Measurements from ENCODE around the gene MUC13. TPM values are rescaled to one million over a fixed set of nuclear protein-coding genes. Genes with fewer than 3 reads are reported as not detected.

The MUC13 gene, protein sequence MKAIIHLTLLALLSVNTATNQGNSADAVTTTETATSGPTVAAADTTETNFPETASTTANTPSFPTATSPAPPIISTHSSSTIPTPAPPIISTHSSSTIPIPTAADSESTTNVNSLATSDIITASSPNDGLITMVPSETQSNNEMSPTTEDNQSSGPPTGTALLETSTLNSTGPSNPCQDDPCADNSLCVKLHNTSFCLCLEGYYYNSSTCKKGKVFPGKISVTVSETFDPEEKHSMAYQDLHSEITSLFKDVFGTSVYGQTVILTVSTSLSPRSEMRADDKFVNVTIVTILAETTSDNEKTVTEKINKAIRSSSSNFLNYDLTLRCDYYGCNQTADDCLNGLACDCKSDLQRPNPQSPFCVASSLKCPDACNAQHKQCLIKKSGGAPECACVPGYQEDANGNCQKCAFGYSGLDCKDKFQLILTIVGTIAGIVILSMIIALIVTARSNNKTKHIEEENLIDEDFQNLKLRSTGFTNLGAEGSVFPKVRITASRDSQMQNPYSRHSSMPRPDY
- not detected in 2 replicates for total RNA-seq (2011; cell fraction: chromatin; rRNA removed; ENCODE audit: low replicate concordance)
- not detected in 2 replicates for total RNA-seq (2011; cell fraction: nucleolus; rRNA removed)
- not detected in 2 replicates for total RNA-seq (2011; cell fraction: nucleoplasm; rRNA removed)
- not detected in 2 replicates for total RNA-seq (2014; rRNA removed)
- not detected in 2 replicates for total RNA-seq (2014; rRNA removed; fragmentation: Illumina TruSeq; extraction: Trizol)
- total RNA-seq (2015; rRNA removed; fragmentation: Illumina TruSeq; extraction: Trizol), result not detected in 2 replicates
- total RNA-seq (2021), result 0.09 TPM in 2 replicates
- polyA plus RNA-seq (2011; rRNA removed), result not detected in 2 replicates
- not detected in 2 replicates for polyA plus RNA-seq (2011; cell fraction: cytosol; rRNA removed)
- not detected in 2 replicates for polyA plus RNA-seq (2011; cell fraction: nucleus; rRNA removed)
- not detected in 2 replicates for polyA plus RNA-seq (2012)
- not detected in 2 replicates for polyA plus RNA-seq (2014; fragmentation: Illumina TruSeq; extraction: Trizol)
- polyA plus RNA-seq (2014; fragmentation: Nextera tagmentation; extraction: Ambion mirVana), result not detected
- polyA plus RNA-seq (2014; rRNA removed), result not detected in 2 replicates
- polyA minus RNA-seq (2011; rRNA and poly(A)+ RNA removed), result not detected in 2 replicates
- polyA minus RNA-seq (2011; cell fraction: cytosol; rRNA and poly(A)+ RNA removed), result not detected in 2 replicates
- polyA minus RNA-seq (2011; cell fraction: nucleus; rRNA and poly(A)+ RNA removed), result not detected in 2 replicates
- not detected for Bru-seq, nascent RNA
- BruChase-seq, experiment 1, labeled RNA remaining after a 2-hour chase, result not detected
- not detected for BruChase-seq, experiment 2, labeled RNA remaining after a 6-hour chase
- long read RNA-seq, experiment 1, result 0 reads
- long read RNA-seq, experiment 2, result 0 reads
- long read RNA-seq, experiment 3, result 0 reads

DNA sequence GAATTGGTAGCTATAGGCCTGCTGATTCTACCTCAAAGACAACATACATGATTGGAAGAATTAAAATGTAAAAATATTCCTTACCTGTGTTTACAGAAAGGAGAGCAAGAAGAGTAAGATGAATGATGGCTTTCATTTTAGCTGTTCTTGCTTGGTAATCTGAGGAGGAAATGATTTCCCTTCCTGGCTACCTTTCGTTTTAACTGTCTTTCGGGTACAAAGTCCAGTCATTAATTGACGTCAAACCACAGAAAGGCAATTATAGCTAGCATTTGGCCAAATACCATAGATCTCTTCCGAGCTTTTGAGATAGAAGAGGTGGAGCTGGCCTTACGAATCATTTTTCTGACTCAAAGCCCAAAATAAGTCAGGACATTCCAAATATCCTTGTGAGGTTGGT, at the start of gene MUC13:
TSS of gene MUC13 (minus strand) at position 175 of the 400 bp plus-strand sequence. CDS start at position 136, 39 bp downstream.
- no peak for ATAC-seq
- no peak for DNase-seq (ENCODE audit: extremely low read depth in 1 of 4, low spot score in 3 of 4)
- Histone ChIP-seq H3K4me2 (ENCODE audit: insufficient read depth, low read length) (no peak within 1 kb of the TSS), H3K79me2 (ENCODE audit: control insufficient read depth, insufficient read depth, low read length) (no peaks in the 10 kb centered on the region), H3K4me3 (no peak within 1 kb of the TSS), H3K4me1 (replicated peaks in 1 of 2; ENCODE audit: control insufficient read depth in 2 of 2, insufficient read depth in 2 of 2, low read length in 2 of 2) (no peaks in the 10 kb centered on the region), H3K9me1 (ENCODE audit: control insufficient read depth, insufficient read depth, low read length) (no peaks in the 10 kb centered on the region), H3K27me3 (ENCODE audit: control insufficient read depth in 2 of 2, insufficient read depth in 2 of 2, low read length in 2 of 2) (peaks cover 0 to under 1% of the 10 kb centered on the region in 2 experiments; a peak in 1 of 5 replicates), H4K20me1 (replicated peaks; ENCODE audit: control insufficient read depth, insufficient read depth, low read length) (no peaks in the 10 kb centered on the region), H3K36me3 (ENCODE audit: control insufficient read depth, insufficient read depth, low read length) (no peaks in the 10 kb centered on the region), H3K27ac (ENCODE audit: extremely low read depth, low read depth, low read length) (no peak within 1 kb of the TSS), H2AFZ (ENCODE audit: low read depth, low read length) (no peak within 1 kb of the TSS), H3K9me3 (replicated peaks; ENCODE audit: control insufficient read depth, insufficient read depth, low read depth, low read length) (no peaks in the 10 kb centered on the region), H3K9ac (ENCODE audit: insufficient read depth in 1 of 2, low read depth in 2 of 2, low read length in 2 of 2) (no peak within 1 kb of the TSS)
- WGBS (ENCODE audit: insufficient coverage, low coverage, missing lambda C conversion rate), result 0% methylated on average over 5 of the region's 5 CpGs
- intact Hi-C loops (cut with micrococcal nuclease) (no loop called here), in situ Hi-C loops (cut with MboI) (no loop called here)
- no TSS peak for BruUV-seq (replicated peaks)
- CTCF ChIA-PET (ENCODE audit: low intra/inter-chr PET ratio), result interaction anchor here (0.6 kb wide), 1 partner anchor 648 kb away, joined by 3 read pairs; no protein-coding TSS in a partner anchor
- POLR2A ChIA-PET, result no interaction called here
- no peak for FAIRE-seq
- TF ChIP-seq, protein P1, sequence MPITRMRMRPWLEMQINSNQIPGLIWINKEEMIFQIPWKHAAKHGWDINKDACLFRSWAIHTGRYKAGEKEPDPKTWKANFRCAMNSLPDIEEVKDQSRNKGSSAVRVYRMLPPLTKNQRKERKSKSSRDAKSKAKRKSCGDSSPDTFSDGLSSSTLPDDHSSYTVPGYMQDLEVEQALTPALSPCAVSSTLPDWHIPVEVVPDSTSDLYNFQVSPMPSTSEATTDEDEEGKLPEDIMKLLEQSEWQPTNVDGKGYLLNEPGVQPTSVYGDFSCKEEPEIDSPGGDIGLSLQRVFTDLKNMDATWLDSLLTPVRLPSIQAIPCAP (CRISPR knock-in tag; IDR thresholded peaks at IDR 0.05; ENCODE audit: borderline replicate concordance), result no peak
- TF ChIP-seq KLF1 (tag; IDR thresholded peaks at IDR 0.05) (no peak), TOE1 (IDR thresholded peaks at IDR 0.05; ENCODE audit: borderline replicate concordance) (no peak), TOE1 (CRISPR knock-in tag; IDR thresholded peaks at IDR 0.05; ENCODE audit: borderline replicate concordance, low read depth) (no peak), ZNF764 (CRISPR knock-in tag; IDR thresholded peaks at IDR 0.05; ENCODE audit: low read depth) (no peak), CBX5 (IDR thresholded peaks at IDR 0.05; ENCODE audit: borderline replicate concordance, low read depth) (no peak), CTBP1 (IDR thresholded peaks at IDR 0.05; ENCODE audit: borderline replicate concordance) (no peak), POU5F1 (IDR thresholded peaks at IDR 0.05; ENCODE audit: borderline replicate concordance, low read depth, low read length, partially characterized antibody) (no peak), SREBF1 (IDR thresholded peaks at IDR 0.05; ENCODE audit: borderline replicate concordance, low read depth, low read length) (no peak)
- TF ChIP-seq, protein P2, sequence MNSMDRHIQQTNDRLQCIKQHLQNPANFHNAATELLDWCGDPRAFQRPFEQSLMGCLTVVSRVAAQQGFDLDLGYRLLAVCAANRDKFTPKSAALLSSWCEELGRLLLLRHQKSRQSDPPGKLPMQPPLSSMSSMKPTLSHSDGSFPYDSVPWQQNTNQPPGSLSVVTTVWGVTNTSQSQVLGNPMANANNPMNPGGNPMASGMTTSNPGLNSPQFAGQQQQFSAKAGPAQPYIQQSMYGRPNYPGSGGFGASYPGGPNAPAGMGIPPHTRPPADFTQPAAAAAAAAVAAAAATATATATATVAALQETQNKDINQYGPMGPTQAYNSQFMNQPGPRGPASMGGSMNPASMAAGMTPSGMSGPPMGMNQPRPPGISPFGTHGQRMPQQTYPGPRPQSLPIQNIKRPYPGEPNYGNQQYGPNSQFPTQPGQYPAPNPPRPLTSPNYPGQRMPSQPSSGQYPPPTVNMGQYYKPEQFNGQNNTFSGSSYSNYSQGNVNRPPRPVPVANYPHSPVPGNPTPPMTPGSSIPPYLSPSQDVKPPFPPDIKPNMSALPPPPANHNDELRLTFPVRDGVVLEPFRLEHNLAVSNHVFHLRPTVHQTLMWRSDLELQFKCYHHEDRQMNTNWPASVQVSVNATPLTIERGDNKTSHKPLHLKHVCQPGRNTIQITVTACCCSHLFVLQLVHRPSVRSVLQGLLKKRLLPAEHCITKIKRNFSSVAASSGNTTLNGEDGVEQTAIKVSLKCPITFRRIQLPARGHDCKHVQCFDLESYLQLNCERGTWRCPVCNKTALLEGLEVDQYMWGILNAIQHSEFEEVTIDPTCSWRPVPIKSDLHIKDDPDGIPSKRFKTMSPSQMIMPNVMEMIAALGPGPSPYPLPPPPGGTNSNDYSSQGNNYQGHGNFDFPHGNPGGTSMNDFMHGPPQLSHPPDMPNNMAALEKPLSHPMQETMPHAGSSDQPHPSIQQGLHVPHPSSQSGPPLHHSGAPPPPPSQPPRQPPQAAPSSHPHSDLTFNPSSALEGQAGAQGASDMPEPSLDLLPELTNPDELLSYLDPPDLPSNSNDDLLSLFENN (IDR thresholded peaks at IDR 0.05; ENCODE audit: low read depth in 2 of 2, low read length in 2 of 2), result no peak
- TF ChIP-seq, protein P3, sequence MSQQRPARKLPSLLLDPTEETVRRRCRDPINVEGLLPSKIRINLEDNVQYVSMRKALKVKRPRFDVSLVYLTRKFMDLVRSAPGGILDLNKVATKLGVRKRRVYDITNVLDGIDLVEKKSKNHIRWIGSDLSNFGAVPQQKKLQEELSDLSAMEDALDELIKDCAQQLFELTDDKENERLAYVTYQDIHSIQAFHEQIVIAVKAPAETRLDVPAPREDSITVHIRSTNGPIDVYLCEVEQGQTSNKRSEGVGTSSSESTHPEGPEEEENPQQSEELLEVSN (IDR thresholded peaks at IDR 0.05; ENCODE audit: borderline replicate concordance in 1 of 2, extremely low read depth in 1 of 2, insufficient read depth in 1 of 2, insufficient read length in 1 of 2, low read depth in 1 of 2, low read length in 1 of 2, poor library complexity in 1 of 2, severe bottlenecking in 1 of 2), result no peak

All from K562 (cell line).